Measurements from ENCODE around the gene SCLT1.

- TF ChIP-seq CTCF (conservative IDR thresholded peaks at IDR 0.05; ENCODE audit: low read depth, low read length) (no peak), RCOR1 (IDR thresholded peaks at IDR 0.05; ENCODE audit: insufficient replicate concordance, low read length) (no peak), POLR2A (IDR thresholded peaks at IDR 0.05; ENCODE audit: low read depth, low read length) (no peak), MAZ (IDR thresholded peaks at IDR 0.05; ENCODE audit: borderline replicate concordance, low read depth, low read length) (no peak), CEBPB (IDR thresholded peaks at IDR 0.05; ENCODE audit: low read depth, low read length) (no peak), USF2 (IDR thresholded peaks at IDR 0.05; ENCODE audit: low read depth, low read length) (no peak)
Observed at GRCh38 chr4:128924951-128925350, 168.4 kb downstream of the SCLT1 start.
